Fibroblast of peridontal ligament (primary cell): ENCODE data around the gene KCNN3.

Source experiments
- DNase-seq: peaks from one replicate; pipeline ENCODE4 v3.0.0-alpha.2; 2010; ENCODE audit errors: extremely low read depth

KCNN3 gene

GRCh38 chr1:154816369-154816768 lies 53.7 kb downstream of the KCNN3 start:
- DNase-seq, result no peak

- DNase-seq, result no peak
Measured at GRCh38 chr1:154813846-154814505, 56.1 kb downstream of the KCNN3 start.

GRCh38 chr1:154813300-154813816 lies 56.7 kb downstream of the KCNN3 start:
- no peak for DNase-seq

- no peak for DNase-seq
Measured at GRCh38 chr1:154812877-154813276, 57.2 kb downstream of the KCNN3 start.

- DNase-seq, result no peak
Measured at GRCh38 chr1:154810571-154810970, 59.5 kb downstream of the KCNN3 start.

GRCh38 chr1:154809436-154810413 lies 60.4 kb downstream of the KCNN3 start:
- no peak for DNase-seq

GRCh38 chr1:154808909-154809262 lies 61.2 kb downstream of the KCNN3 start:
- DNase-seq, result no peak

GRCh38 chr1:154808261-154808908 lies 61.7 kb downstream of the KCNN3 start:
- DNase-seq, result no peak

GRCh38 chr1:154807048-154807591 lies 63.0 kb downstream of the KCNN3 start:
- DNase-seq, result no peak

GRCh38 chr1:154806333-154806732 lies 63.7 kb downstream of the KCNN3 start:
- no peak for DNase-seq

- no peak for DNase-seq
Measured at GRCh38 chr1:154802982-154803920, 66.8 kb downstream of the KCNN3 start.

- no peak for DNase-seq
Measured at GRCh38 chr1:154802336-154802969, 67.6 kb downstream of the KCNN3 start.

- DNase-seq, result no peak
Measured at GRCh38 chr1:154801234-154802011, 68.7 kb downstream of the KCNN3 start.

GRCh38 chr1:154799188-154799587 lies 70.9 kb downstream of the KCNN3 start:
- DNase-seq, result no peak

GRCh38 chr1:154798645-154799044 lies 71.4 kb downstream of the KCNN3 start:
- no peak for DNase-seq

- no peak for DNase-seq
Measured at GRCh38 chr1:154797175-154797574, 72.9 kb downstream of the KCNN3 start.

- DNase-seq, result no peak
Measured at GRCh38 chr1:154796303-154796892, 73.7 kb downstream of the KCNN3 start.

- DNase-seq, result no peak
Measured at GRCh38 chr1:154794608-154795007, 75.5 kb downstream of the KCNN3 start.

- DNase-seq, result no peak
Measured at GRCh38 chr1:154793685-154794084, 76.4 kb downstream of the KCNN3 start.
